PC-9 (cell line): ENCODE results near the gene TMEM123. TPM values are rescaled to one million over a fixed set of nuclear protein-coding genes. Genes with fewer than 3 reads are reported as not detected.

Experiments
- BruUV-seq: library from RNA; stranded (reverse); fragments of 400-500 nt; replicated peaks from 2 replicates; lab custom pipeline; 2021; lab: Mats Ljungman, UMichigan
- CTCF ChIA-PET: fragments of 300-600 bp; sonication (Branson Sonifier 250); formaldehyde crosslinking; loops from one replicate; lab custom pipeline; 2022; ENCODE audit warnings: antibody characterized with exemption; lab: Charles Lee
- POLR2A ChIA-PET: fragments of 300-600 bp; sonication (Branson Sonifier 250); formaldehyde crosslinking; loops from one replicate; lab custom pipeline; 2022; ENCODE audit warnings: antibody characterized with exemption; ENCODE audit not compliant: unreplicated experiment; lab: Charles Lee
- DNase-seq, 2 experiments: peaks; one replicate each; pipeline versions ENCODE4 v3.0.0 to v3.0.0-alpha.2; 2015 to 2022; ENCODE audit warnings: mixed read lengths in 1 of 2
- H2AFZ ChIP-seq: fragments of 200-600 bp; sonication (generic); 2 replicates; pipeline ENCODE4 v1.8.1; 2017; ENCODE audit warnings: antibody characterized with exemption
- H3F3A ChIP-seq: fragments of 200-600 bp; sonication (generic); 2 replicates; pipeline ENCODE4 v1.8.1; 2017; ENCODE audit warnings: antibody characterized with exemption, mild to moderate bottlenecking, low read depth; ENCODE audit not compliant: insufficient read depth
- H3K27ac ChIP-seq: fragments of 200-600 bp; sonication (generic); 2 replicates; pipeline ENCODE4 v1.6.1; 2016; ENCODE audit warnings: mixed run types
- H3K27me3 ChIP-seq: fragments of 200-600 bp; sonication (generic); 2 replicates; pipeline ENCODE4 v1.6.1; 2016; ENCODE audit warnings: low read depth, mixed run types; ENCODE audit not compliant: insufficient read depth
- H3K36me3 ChIP-seq: fragments of 200-600 bp; sonication (generic); 2 replicates; pipeline ENCODE4 v1.6.1; 2016; ENCODE audit warnings: low read depth, mixed run types
- H3K4me1 ChIP-seq: fragments of 200-600 bp; sonication (generic); replicated peaks from 2 replicates; pipeline ENCODE4 v1.6.1; 2016; ENCODE audit warnings: mixed run types; ENCODE audit not compliant: insufficient read depth
- H3K4me2 ChIP-seq: fragments of 200-600 bp; sonication (generic); 2 replicates; pipeline ENCODE4 v1.6.1; 2017; ENCODE audit warnings: mixed run types
- H3K4me3 ChIP-seq: fragments of 200-600 bp; sonication (generic); 2 replicates; pipeline ENCODE4 v1.6.1; 2016; ENCODE audit warnings: mixed run types
- H3K79me2 ChIP-seq: fragments of 200-600 bp; sonication (generic); 2 replicates; pipeline ENCODE4 v1.6.1; 2017; ENCODE audit warnings: low read depth, mixed run types
- H3K9me2 ChIP-seq: fragments of 200-600 bp; sonication (generic); 2 replicates; pipeline ENCODE4 v1.8.1; 2017; ENCODE audit warnings: mild to moderate bottlenecking; ENCODE audit not compliant: insufficient read depth
- H3K9me3 ChIP-seq: fragments of 200-600 bp; sonication (generic); 2 replicates; pipeline ENCODE4 v1.8.1; 2016; ENCODE audit warnings: low read depth; ENCODE audit not compliant: insufficient read depth
- H4K20me1 ChIP-seq: fragments of 200-600 bp; sonication (generic); 2 replicates; pipeline ENCODE4 v1.8.1; 2017; ENCODE audit not compliant: insufficient read depth
- CTCF ChIP-seq: fragments of 200-600 bp; sonication (generic); conservative IDR thresholded peaks from 2 replicates; pipeline ENCODE4 v1.6.1; 2017; ENCODE audit warnings: mixed run types, antibody characterized with exemption, mild to moderate bottlenecking, moderate library complexity
- EZH2 ChIP-seq: fragments of 200-600 bp; sonication (generic); IDR thresholded peaks from 2 replicates; pipeline ENCODE4 v1.8.0; 2017; ENCODE audit warnings: antibody characterized with exemption, low read depth
- intact Hi-C: fragments of 100-400 bp; cut with micrococcal nuclease; formaldehyde crosslinking; loops from one replicate; pipeline ENCODE4 v1.10.0; 2022; ENCODE audit not compliant: unreplicated experiment
- total RNA-seq: library from RNA; stranded (reverse); gene quantifications from 2 replicates; pipeline ENCODE4 v1.2.3, GENCODE V29; 2021

The TMEM123 gene
- total RNA-seq, 1 experiment from 2014 or later = 201 TPM

GRCh38 chr11:102401905-102402304 lies 50.7 kb downstream of the TMEM123 start:
- H3K4me1 ChIP-seq = no peaks in the 10 kb centered on the region
- H2AFZ ChIP-seq = no peak overlapping the region
- H3K79me2 ChIP-seq = peaks cover 21% of the 10 kb centered on the region
- POLR2A ChIA-PET = interaction anchor here (0.6 kb wide), 1 partner anchor 12 kb away, joined by 12 read pairs; no protein-coding TSS in a partner anchor
- H3K36me3 ChIP-seq = peaks cover 51% of the 10 kb centered on the region
- no peaks in the 10 kb centered on the region; the same call in 1 of the 2 replicates for H3F3A ChIP-seq
- no peaks in the 10 kb centered on the region for H3K9me3 ChIP-seq
- H3K4me3 ChIP-seq = no peak overlapping the region
- no peak overlapping the region for H3K4me2 ChIP-seq
- TF ChIP-seq EZH2 (no peak), CTCF (no peak)
- no peaks in the 10 kb centered on the region for H3K27me3 ChIP-seq
- H3K27ac ChIP-seq = no peak overlapping the region
- peaks cover 21% of the 10 kb centered on the region for H4K20me1 ChIP-seq
- no peak for DNase-seq
- no peaks in the 10 kb centered on the region for H3K9me2 ChIP-seq
- CTCF ChIA-PET = interaction anchor here (0.6 kb wide), 2 partner anchors 145 to 204 kb away, joined by 4 to 12 read pairs; no protein-coding TSS in a partner anchor
- no TSS peak for BruUV-seq
- intact Hi-C loops = no loop called here

- Histone ChIP-seq H3K4me3 (no peak overlapping the region), H3K36me3 (peaks cover 59% of the 10 kb centered on the region), H3K27ac (no peak overlapping the region), H4K20me1 (peaks cover 15% of the 10 kb centered on the region), H3K9me3 (no peaks in the 10 kb centered on the region), H3K27me3 (no peaks in the 10 kb centered on the region), H2AFZ (no peak overlapping the region), H3K4me2 (no peak overlapping the region), H3K9me2 (no peaks in the 10 kb centered on the region), H3F3A (no peaks in the 10 kb centered on the region; the same call in 1 of the 2 replicates), H3K4me1 (no peaks in the 10 kb centered on the region), H3K79me2 (peaks cover 12% of the 10 kb centered on the region)
- CTCF ChIA-PET = no interaction called here
- TF ChIP-seq CTCF (no peak), EZH2 (no peak)
- POLR2A ChIA-PET = no interaction called here
- no TSS peak for BruUV-seq
- DNase-seq = no peak
- intact Hi-C loops = no loop called here
These were observed 52.0 kb downstream of the TMEM123 start for GRCh38 chr11:102400603-102401002.

- H3F3A ChIP-seq = no peaks in the 10 kb centered on the region; the same call in 1 of the 2 replicates
- intact Hi-C loops = no loop called here
- no peak overlapping the region for H3K4me2 ChIP-seq
- no peaks in the 10 kb centered on the region for H3K9me3 ChIP-seq
- no peak overlapping the region for H3K4me3 ChIP-seq
- H3K27me3 ChIP-seq = no peaks in the 10 kb centered on the region
- no peak overlapping the region for H3K27ac ChIP-seq
- CTCF ChIA-PET = no interaction called here
- H2AFZ ChIP-seq = no peak overlapping the region
- H3K36me3 ChIP-seq = peaks cover 59% of the 10 kb centered on the region
- H4K20me1 ChIP-seq = peaks cover 11% of the 10 kb centered on the region
- H3K79me2 ChIP-seq = no peaks in the 10 kb centered on the region
- TF ChIP-seq EZH2 (no peak), CTCF (no peak)
- H3K4me1 ChIP-seq = no peaks in the 10 kb centered on the region
- no peak for DNase-seq
- no TSS peak for BruUV-seq
- POLR2A ChIA-PET = interaction anchor here (0.6 kb wide), 1 partner anchor 452 kb away, joined by 5 read pairs; no protein-coding TSS in a partner anchor
- no peaks in the 10 kb centered on the region for H3K9me2 ChIP-seq
These were observed 53.4 kb downstream of the TMEM123 start for GRCh38 chr11:102399189-102399588.
